MCF 10A (cell line): Measurements from ENCODE around the gene NKX1-2. TPM values are rescaled to one million over a fixed set of nuclear protein-coding genes. Genes with fewer than 3 reads are reported as not detected.

ENCODE experiments used
- BruUV-seq: library from RNA; stranded (reverse); fragments of 400-500 nt; replicated peaks from 2 replicates; lab custom pipeline; 2021; lab: Mats Ljungman, UMichigan
- CTCF ChIA-PET: fragments of 300-600 bp; sonication (Branson Sonifier 250); formaldehyde crosslinking; extraction: SDS; loops from one replicate; lab custom pipeline; 2021; ENCODE audit warnings: antibody characterized with exemption, inconsistent platforms; lab: Yijun Ruan, JAX
- POLR2A ChIA-PET: fragments of 300-600, 350-650 bp; sonication (Branson Sonifier 250); formaldehyde crosslinking; extraction: SDS; loops from one replicate; lab custom pipeline; 2020; ENCODE audit warnings: antibody characterized with exemption, inconsistent platforms; lab: Yijun Ruan, JAX
- DNase-seq: peaks from one replicate; pipeline ENCODE4 v3.0.0-alpha.2; 2018; ENCODE audit not compliant: unreplicated experiment
- H3K27ac Mint-ChIP-seq: one replicate; pipeline ENCODE4 v1.8.0; 2022; ENCODE audit warnings: mild to moderate bottlenecking, low read depth, mixed read lengths; ENCODE audit not compliant: unreplicated experiment
- H3K27me3 Mint-ChIP-seq: one replicate; pipeline ENCODE4 v1.8.0; 2022; ENCODE audit warnings: mixed read lengths; ENCODE audit not compliant: insufficient read depth, unreplicated experiment
- H3K36me3 Mint-ChIP-seq: one replicate; pipeline ENCODE4 v1.8.0; 2022; ENCODE audit warnings: mild to moderate bottlenecking, moderate library complexity, mixed read lengths; ENCODE audit not compliant: insufficient read depth, unreplicated experiment
- H3K4me1 Mint-ChIP-seq: one replicate; pipeline ENCODE4 v1.8.0; 2022; ENCODE audit warnings: mixed read lengths; ENCODE audit not compliant: insufficient read depth, unreplicated experiment
- H3K4me3 Mint-ChIP-seq: one replicate; pipeline ENCODE4 v1.8.0; 2022; ENCODE audit warnings: mild to moderate bottlenecking, moderate library complexity, mixed read lengths; ENCODE audit not compliant: unreplicated experiment
- H3K9me3 Mint-ChIP-seq: one replicate; pipeline ENCODE4 v1.8.0; 2022; ENCODE audit warnings: mixed read lengths; ENCODE audit not compliant: unreplicated experiment
- CTCF ChIP-seq: fragments of 200-600 bp; IDR thresholded peaks from one replicate; pipeline ENCODE4 v1.8.0; 2022; ENCODE audit warnings: antibody characterized with exemption, mild to moderate bottlenecking; ENCODE audit not compliant: unreplicated experiment
- intact Hi-C: fragments of 100-400 bp; cut with micrococcal nuclease; formaldehyde crosslinking; loops from 2 replicates; pipeline ENCODE4 v1.14.1; 2022
- total RNA-seq: library from RNA; stranded (reverse); gene quantifications from 2 replicates; pipeline ENCODE4 v1.2.3, GENCODE V29; 2022

NKX1-2 gene
- total RNA-seq, 1 experiment from 2014 or later = 0.35 TPM

DNA sequence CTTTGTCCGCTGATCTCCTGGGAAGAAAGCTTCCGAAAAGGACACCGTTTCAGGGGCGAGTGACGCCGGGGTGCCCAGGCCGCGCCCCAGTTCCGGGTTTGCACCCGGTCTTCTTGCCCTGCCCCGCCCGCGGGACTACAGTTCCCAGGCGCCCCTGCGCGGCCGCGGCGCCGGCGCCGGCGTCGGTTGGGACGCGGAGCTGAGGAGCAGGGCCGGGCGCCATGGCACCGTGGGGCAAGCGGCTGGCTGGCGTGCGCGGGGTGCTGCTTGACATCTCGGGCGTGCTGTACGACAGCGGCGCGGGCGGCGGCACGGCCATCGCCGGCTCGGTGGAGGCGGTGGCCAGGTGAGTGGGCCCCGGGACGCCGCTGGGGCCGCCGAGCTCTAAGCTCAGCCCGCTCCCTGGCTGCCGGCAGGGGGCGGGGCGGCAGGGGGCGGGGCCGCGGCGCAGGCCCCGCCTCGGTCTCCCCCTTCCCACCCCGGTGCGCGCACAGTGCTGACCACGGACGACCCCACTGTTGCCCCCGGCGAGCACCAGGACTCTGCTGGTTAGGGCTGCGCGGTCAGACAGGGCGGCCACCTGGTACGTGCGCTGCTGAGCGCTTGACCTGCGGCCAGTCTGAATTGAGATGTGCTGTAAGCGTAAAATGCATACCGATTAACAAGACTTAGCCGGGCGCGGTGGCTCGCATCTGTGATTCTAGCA is 12.0 kb upstream of the NKX1-2 start, which contains the start of gene LHPP:
Gene LHPP (plus strand): TSS at position 182 of the 706 bp plus-strand sequence. CDS start 40 bp downstream, at position 222.
- intact Hi-C loops = no loop called here
- CTCF ChIA-PET = interaction anchor here (0.6 to 1.0 kb wide), 2 partner anchors 65 to 67 kb away, joined by 3 to 4 read pairs; no protein-coding TSS in a partner anchor
- Mint-ChIP-seq H3K4me1 (peaks cover 13% of the 10 kb centered on the region), H3K4me3 (peak within 1 kb of the TSS; percentile 68), H3K27me3 (no peaks in the 10 kb centered on the region), H3K27ac (peak within 1 kb of the TSS; percentile 86), H3K36me3 (no peaks in the 10 kb centered on the region), H3K9me3 (no peaks in the 10 kb centered on the region)
- TF ChIP-seq CTCF = peak; percentile 44
- BruUV-seq = no TSS peak
- peak; percentile 81 for DNase-seq
- POLR2A ChIA-PET = interaction anchor here (0.8 to 3.3 kb wide), 5 partner anchors 12 to 279 kb away, joined by 3 to 16 read pairs (median 3); partner anchors contain the start of gene OAT

DNA sequence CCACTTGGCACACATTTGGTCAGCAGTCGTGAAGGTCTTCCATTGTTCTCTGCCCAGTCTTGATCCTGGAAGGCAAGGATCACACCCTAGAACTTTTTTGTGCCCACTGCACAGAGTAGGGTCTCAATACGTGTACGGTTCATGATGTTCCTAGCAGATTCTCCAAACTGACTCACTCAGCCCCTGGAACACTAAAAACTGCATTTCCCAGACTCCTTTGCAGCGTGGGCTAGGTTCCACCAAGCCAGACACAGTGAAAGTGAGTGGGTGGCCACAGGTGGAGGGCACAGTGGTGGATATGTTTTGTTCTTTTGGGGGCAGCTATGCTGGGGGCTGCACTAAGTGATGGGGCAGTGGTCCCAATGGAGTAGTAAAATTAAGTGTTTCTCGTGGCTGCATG is 10.3 kb upstream of the NKX1-2 start:
- BruUV-seq = no TSS peak
- no peak for DNase-seq
- Mint-ChIP-seq H3K9me3 (no peaks in the 10 kb centered on the region), H3K27ac (no peak overlapping the region), H3K27me3 (peaks cover 13% of the 10 kb centered on the region), H3K36me3 (no peaks in the 10 kb centered on the region), H3K4me1 (peaks cover 13% of the 10 kb centered on the region), H3K4me3 (no peak overlapping the region)
- ChIA-PET POLR2A (interaction anchor here (0.5 to 3.3 kb wide), 4 partner anchors 11 to 753 kb away, joined by 3 to 16 read pairs (median 4); partner anchors contain the start of gene OAT), CTCF (interaction anchor here (0.6 kb wide), 1 partner anchor 878 kb away, joined by 3 read pairs; no protein-coding TSS in a partner anchor)
- intact Hi-C loops = no loop called here
- TF ChIP-seq CTCF = no peak

GRCh38 chr10:124459395-124459794 is 9.6 kb upstream of the NKX1-2 start:
- Mint-ChIP-seq H3K4me3 (no peak overlapping the region), H3K4me1 (peaks cover 6% of the 10 kb centered on the region), H3K27ac (no peak overlapping the region), H3K9me3 (no peaks in the 10 kb centered on the region), H3K27me3 (peaks cover 21% of the 10 kb centered on the region), H3K36me3 (no peaks in the 10 kb centered on the region)
- BruUV-seq = no TSS peak
- intact Hi-C loops = no loop called here
- DNase-seq = no peak
- POLR2A ChIA-PET = no interaction called here
- CTCF ChIA-PET = no interaction called here
- no peak for TF ChIP-seq CTCF

- no peak for TF ChIP-seq CTCF
- BruUV-seq = no TSS peak
- Mint-ChIP-seq H3K4me1 (peaks cover 6% of the 10 kb centered on the region), H3K4me3 (no peak overlapping the region), H3K36me3 (no peaks in the 10 kb centered on the region), H3K27ac (no peak overlapping the region), H3K9me3 (no peaks in the 10 kb centered on the region), H3K27me3 (peaks cover 26% of the 10 kb centered on the region)
- POLR2A ChIA-PET = no interaction called here
- intact Hi-C loops = no loop called here
- CTCF ChIA-PET = no interaction called here
- DNase-seq = no peak
Observed at GRCh38 chr10:124458889-124459288, 9.1 kb upstream of the NKX1-2 start.
